GM12878 (cell line): ENCODE results near the gene GOLT1B. TPM values are rescaled to one million over a fixed set of nuclear protein-coding genes. Genes with fewer than 3 reads are reported as not detected.

Source experiments
- ATAC-seq: fragments of 200-7000 bp; cut with Tn5 transposase; 3 replicates; pipeline ENCODE4 v1.9.1; 2020; ENCODE audit warnings: mild to moderate bottlenecking, moderate library complexity
- BruUV-seq: library from RNA; stranded (reverse); fragments of 400-500 nt; replicated peaks from 2 replicates; lab custom pipeline; 2021; lab: Mats Ljungman, UMichigan
- CTCF ChIA-PET: fragments of 300-600 bp; sonication (Branson Sonifier 250); formaldehyde crosslinking; extraction: SDS; loops from one replicate; lab custom pipeline; 2021; ENCODE audit warnings: inconsistent platforms; lab: Yijun Ruan, JAX
- POLR2A ChIA-PET: fragments of 350-600 bp; formaldehyde crosslinking; extraction: SDS; loops from one replicate; lab custom pipeline; 2021; ENCODE audit warnings: inconsistent platforms; lab: Charles Lee
- RAD21 ChIA-PET: fragments of 300-600 bp; sonication (Branson Sonifier 250); formaldehyde crosslinking; loops from one replicate; lab custom pipeline; 2023; ENCODE audit warnings: antibody characterized with exemption; ENCODE audit not compliant: unreplicated experiment; lab: Charles Lee
- SMC1A ChIA-PET: fragments of 300-600 bp; sonication (Branson Sonifier 250); formaldehyde crosslinking; loops from one replicate; lab custom pipeline; 2023; ENCODE audit not compliant: unreplicated experiment, uncharacterized antibody; lab: Charles Lee
- DNase-seq: peaks from one replicate; pipeline ENCODE4 v3.0.0-alpha.2; 2011; ENCODE audit warnings: low read depth, low spot score
- FAIRE-seq: peaks from 3 replicates; lab custom pipeline; 2011; peaks lifted over from hg19 to GRCh38; lab: Jason Lieb, UNC
- H2AFZ ChIP-seq: 2 replicates; pipeline ENCODE4 v1.6.0; 2011; ENCODE audit warnings: low read depth, low read length, control low read depth; ENCODE audit not compliant: control insufficient read depth
- H3K27ac ChIP-seq: 2 replicates; pipeline ENCODE4 v1.5.1; 2011; ENCODE audit warnings: control low read depth; ENCODE audit not compliant: control insufficient read depth, insufficient read depth
- H3K27me3 ChIP-seq, 2 experiments: replicated peaks in 1 of 2; 2 replicates each; pipeline versions ENCODE4 v1.6.0 to v1.6.1; 2011; ENCODE audit warnings: low read length in 1 of 2; ENCODE audit not compliant: control insufficient read depth in 2 of 2, insufficient read depth in 2 of 2
- H3K36me3 ChIP-seq, 2 experiments: 2 replicates each; pipeline ENCODE4 v1.5.1; 2011; ENCODE audit warnings: low read length in 1 of 2; ENCODE audit not compliant: control insufficient read depth in 2 of 2, insufficient read depth in 2 of 2
- H3K4me1 ChIP-seq: 2 replicates; pipeline ENCODE4 v1.6.1; 2011; ENCODE audit warnings: mild to moderate bottlenecking, low read length, moderate library complexity, mixed read lengths; ENCODE audit not compliant: control insufficient read depth, insufficient read depth
- H3K4me2 ChIP-seq: 2 replicates; pipeline ENCODE4 v1.6.0; 2011; ENCODE audit warnings: control low read depth; ENCODE audit not compliant: control insufficient read depth, insufficient read depth
- H3K4me3 ChIP-seq: fragments of 200-600 bp; sonication (generic); 2 replicates; pipeline ENCODE4 v1.5.1; 2016
- H3K79me2 ChIP-seq: 2 replicates; pipeline ENCODE4 v1.6.0; 2011; ENCODE audit warnings: low read length; ENCODE audit not compliant: control insufficient read depth, insufficient read depth
- H3K9ac ChIP-seq: 2 replicates; pipeline ENCODE4 v1.8.0; 2011; ENCODE audit warnings: low read length, control low read depth, mixed read lengths; ENCODE audit not compliant: control insufficient read depth, insufficient read depth
- H3K9me3 ChIP-seq: replicated peaks from 3 replicates; pipeline ENCODE4 v1.5.1; 2011; ENCODE audit warnings: mild to moderate bottlenecking, low read length; ENCODE audit not compliant: control insufficient read depth, insufficient read depth
- H4K20me1 ChIP-seq: 2 replicates; pipeline ENCODE4 v1.6.0; 2011; ENCODE audit not compliant: control insufficient read depth, insufficient read depth
- BCL11A ChIP-seq: IDR thresholded peaks from 2 replicates; pipeline ENCODE4 v1.6.1; 2011; ENCODE audit warnings: low read depth, low read length
- CBX5 ChIP-seq: sonication (generic); IDR thresholded peaks from 2 replicates; pipeline ENCODE4 v1.6.1; 2016; ENCODE audit warnings: low read depth, moderate library complexity, mild to moderate bottlenecking, inconsistent platforms
- CHD1 ChIP-seq: IDR thresholded peaks from 2 replicates; pipeline ENCODE4 v1.6.1; 2012; ENCODE audit warnings: low read depth, low read length, improper control_type of control experiment
- ESRRA ChIP-seq: IDR thresholded peaks from 2 replicates; pipeline ENCODE4 v1.6.1; 2012; ENCODE audit warnings: mild to moderate bottlenecking, low read length, improper control_type of control experiment
- GATAD2B ChIP-seq: fragments of 450-650 bp; conservative IDR thresholded peaks from 2 replicates; pipeline ENCODE4 v1.6.1; 2017; ENCODE audit warnings: low read depth, mild to moderate bottlenecking, moderate library complexity
- IKZF1 ChIP-seq: fragments of 450-650 bp; conservative IDR thresholded peaks from 2 replicates; pipeline ENCODE4 v1.6.1; 2017; ENCODE audit warnings: antibody characterized with exemption, mild to moderate bottlenecking
- JUND ChIP-seq: IDR thresholded peaks from 2 replicates; pipeline ENCODE4 v1.6.1; 2012; ENCODE audit warnings: low read depth, mild to moderate bottlenecking, low read length, improper control_type of control experiment, moderate library complexity
- MXI1 ChIP-seq: fragments of 150-350 bp; IDR thresholded peaks from 2 replicates; pipeline ENCODE4 v1.6.1; 2011; ENCODE audit warnings: low read depth, mild to moderate bottlenecking, inconsistent platforms, low read length, improper control_type of control experiment
- MYB ChIP-seq: fragments of 150-350 bp; IDR thresholded peaks from 2 replicates; pipeline ENCODE4 v1.6.1; 2014; ENCODE audit warnings: mild to moderate bottlenecking, low read depth, low read length, borderline replicate concordance
- NR2F1 ChIP-seq: fragments of 450-650 bp; conservative IDR thresholded peaks from 2 replicates; pipeline ENCODE4 v1.6.1; 2017; ENCODE audit warnings: mild to moderate bottlenecking
- PAX5 ChIP-seq: IDR thresholded peaks from 2 replicates; pipeline ENCODE4 v1.6.1; 2011; ENCODE audit warnings: low read depth, low read length, borderline replicate concordance
- SIN3A ChIP-seq: IDR thresholded peaks from 2 replicates; pipeline ENCODE4 v1.6.1; 2012; ENCODE audit warnings: low read depth, low read length, improper control_type of control experiment
- TCF12 ChIP-seq: IDR thresholded peaks from 2 replicates; pipeline ENCODE4 v1.6.1; 2011; ENCODE audit warnings: low read depth, mild to moderate bottlenecking, low read length
- ZNF274 ChIP-seq: IDR thresholded peaks from one replicate; pipeline ENCODE4 v1.8.0; 2011; ENCODE audit not compliant: insufficient read length, insufficient read depth
- WGBS: methylation state at CpG from one replicate; pipeline ENCODE4 v1.1.6; 2016; ENCODE audit warnings: low lambda C conversion rate; ENCODE audit not compliant: insufficient replicate concordance, insufficient coverage; ENCODE audit errors: missing lambda C conversion rate; 5-methylcytosine and 5-hydroxymethylcytosine counted together
- in situ Hi-C: fragments of 300-500 bp; cut with MboI; formaldehyde crosslinking; loops from 9 replicates; pipeline ENCODE4 v1.14.3; 2018; ENCODE audit warnings: mixed read lengths
- intact Hi-C: fragments of 100-400 bp; cut with micrococcal nuclease; formaldehyde crosslinking; loops from one replicate; pipeline ENCODE4 v1.14.2; 2022; ENCODE audit not compliant: unreplicated experiment
- polyA plus RNA-seq, 11 experiments: library from polyadenylated mRNA; depleted of rRNA in 4 of 11; unstranded in 6 of 11; stranded (reverse) in 5 of 11; fragments of >200 nt; fragmentation: Nextera tagmentation in 4 of 11; fragmentation: Illumina TruSeq in 1 of 11; extraction: Ambion mirVana in 4 of 11; extraction: Trizol in 1 of 11; gene quantifications; 1 replicate in 1 of 11; 2 replicates in 10 of 11; pipeline versions ENCODE4 v1.2.1 to v1.2.3, GENCODE V29; 2011 to 2016; ENCODE audit warnings: inconsistent platforms in 2 of 11, missing spikeins in 2 of 11, low read depth in 1 of 11
- total RNA-seq, 4 experiments: library from RNA; depleted of rRNA in 3 of 4; stranded (reverse); fragments of >200 nt in 3 of 4; fragmentation: Illumina TruSeq in 1 of 4; extraction: Trizol in 1 of 4; gene quantifications; 2 replicates each; pipeline versions ENCODE4 v1.2.1 to v1.2.3, GENCODE V29; 2013 to 2021

Gene GOLT1B
- total and polyA plus RNA-seq, 10 of the 15 experiments (the other 5 are each of a cell fraction or from before 2014, with no cell fraction given) = 18.3 to 77.4 (median 32.9) TPM

DNA sequence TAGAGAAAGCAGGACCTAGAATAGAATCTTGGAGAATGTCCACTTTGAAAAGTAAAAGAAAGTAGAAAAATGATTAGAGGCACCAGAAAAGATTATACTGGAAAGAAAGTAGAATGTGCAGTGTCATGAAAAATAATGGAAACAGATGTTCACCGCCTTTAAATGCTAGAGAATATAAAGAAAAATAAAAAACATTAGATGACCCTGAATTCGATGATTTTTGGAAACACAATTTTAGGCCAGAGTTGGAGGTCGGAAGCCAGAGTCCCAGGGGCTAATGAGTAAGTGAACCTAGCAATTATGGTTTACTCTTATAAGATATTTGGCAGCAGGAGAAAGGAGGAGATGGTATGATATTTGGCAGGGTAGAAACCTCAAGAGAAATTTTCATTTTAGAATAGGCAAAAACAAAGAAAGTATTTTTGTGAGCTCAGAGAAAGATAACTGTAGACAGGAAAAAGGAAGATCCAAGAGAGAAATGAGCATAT lies 65.4 kb downstream of the GOLT1B start:
- CTCF ChIA-PET = interaction anchor here (0.7 kb wide), 1 partner anchor 112 kb away, joined by 3 read pairs; no protein-coding TSS in a partner anchor
- Histone ChIP-seq H3K9ac (no peak overlapping the region), H3K79me2 (no peaks in the 10 kb centered on the region), H3K36me3 (no peaks in the 10 kb centered on the region), H2AFZ (no peak overlapping the region), H3K4me3 (no peak overlapping the region), H3K4me2 (no peak overlapping the region), H3K27me3 (no peaks in the 10 kb centered on the region), H3K9me3 (no peaks in the 10 kb centered on the region), H4K20me1 (no peaks in the 10 kb centered on the region), H3K4me1 (no peaks in the 10 kb centered on the region), H3K27ac (no peak overlapping the region)
- SMC1A ChIA-PET = no interaction called here
- POLR2A ChIA-PET = no interaction called here
- DNase-seq (no peak), ATAC-seq (no peak), FAIRE-seq (no peak)
- no TSS peak for BruUV-seq
- WGBS = 32% methylated on average over 3 of the region's 3 CpGs
- intact Hi-C loops (no loop called here), in situ Hi-C loops (no loop called here)
- no peak for TF ChIP-seq ZNF274
- no peak for TF ChIP-seq BCL11A
- no peak for TF ChIP-seq CHD1
- no peak for TF ChIP-seq CBX5
- TF ChIP-seq MYB = no peak
- no peak for TF ChIP-seq IKZF1
- no peak for TF ChIP-seq GATAD2B
- TF ChIP-seq SIN3A = no peak
- TF ChIP-seq TCF12 = no peak
- no peak for TF ChIP-seq NR2F1
- no peak for TF ChIP-seq JUND
- no peak for TF ChIP-seq ESRRA
- no peak for TF ChIP-seq PAX5
- no peak for TF ChIP-seq MXI1
- RAD21 ChIA-PET = no interaction called here

Other genes starting within 250 kb of the GOLT1B start
- not detected in 2 replicates for gene SLCO1A2, start 166.9 kb upstream of the GOLT1B start, total RNA-seq (2014; rRNA removed)
- gene SLCO1A2, start 166.9 kb upstream of the GOLT1B start, total RNA-seq (2014; rRNA removed; fragmentation: Illumina TruSeq; extraction: Trizol) = not detected in 2 replicates
- gene SLCO1A2, start 166.9 kb upstream of the GOLT1B start, total RNA-seq (2021) = not detected in 2 replicates
- gene SLCO1A2, start 166.9 kb upstream of the GOLT1B start, polyA plus RNA-seq (2011; rRNA removed) = 0.03 TPM in 1 of 2 replicates, not detected in the other
- not detected in 2 replicates for gene SLCO1A2, start 166.9 kb upstream of the GOLT1B start, polyA plus RNA-seq (2014; fragmentation: Illumina TruSeq; extraction: Trizol)
- not detected for gene SLCO1A2, start 166.9 kb upstream of the GOLT1B start, polyA plus RNA-seq (2014; fragmentation: Nextera tagmentation; extraction: Ambion mirVana)
- gene SLCO1A2, start 166.9 kb upstream of the GOLT1B start, polyA plus RNA-seq (2014; rRNA removed) = not detected in 2 replicates
- gene SLCO1A2, start 166.9 kb upstream of the GOLT1B start, polyA plus RNA-seq (2016; fragmentation: Nextera tagmentation; extraction: Ambion mirVana) = not detected
- not detected in 2 replicates for gene IAPP, start 128.9 kb upstream of the GOLT1B start, total RNA-seq (2014; rRNA removed)
- not detected in 2 replicates for gene IAPP, start 128.9 kb upstream of the GOLT1B start, total RNA-seq (2014; rRNA removed; fragmentation: Illumina TruSeq; extraction: Trizol)
- not detected in 2 replicates for gene IAPP, start 128.9 kb upstream of the GOLT1B start, total RNA-seq (2021)
- gene IAPP, start 128.9 kb upstream of the GOLT1B start, polyA plus RNA-seq (2011; rRNA removed) = not detected in 2 replicates
- gene IAPP, start 128.9 kb upstream of the GOLT1B start, polyA plus RNA-seq (2014; fragmentation: Illumina TruSeq; extraction: Trizol) = not detected in 2 replicates
- not detected for gene IAPP, start 128.9 kb upstream of the GOLT1B start, polyA plus RNA-seq (2014; fragmentation: Nextera tagmentation; extraction: Ambion mirVana)
- not detected in 2 replicates for gene IAPP, start 128.9 kb upstream of the GOLT1B start, polyA plus RNA-seq (2014; rRNA removed)
- not detected for gene IAPP, start 128.9 kb upstream of the GOLT1B start, polyA plus RNA-seq (2016; fragmentation: Nextera tagmentation; extraction: Ambion mirVana)
- gene PYROXD1, start 64.1 kb upstream of the GOLT1B start, total RNA-seq (2014; rRNA removed) = 11.0 and 15.3 TPM in 2 replicates
- 16.3 and 18.2 TPM in 2 replicates for gene PYROXD1, start 64.1 kb upstream of the GOLT1B start, total RNA-seq (2014; rRNA removed; fragmentation: Illumina TruSeq; extraction: Trizol)
- 18.6 and 20.1 TPM in 2 replicates for gene PYROXD1, start 64.1 kb upstream of the GOLT1B start, total RNA-seq (2021)
- gene PYROXD1, start 64.1 kb upstream of the GOLT1B start, polyA plus RNA-seq (2011; rRNA removed) = 22.4 and 38.2 TPM in 2 replicates
- gene PYROXD1, start 64.1 kb upstream of the GOLT1B start, polyA plus RNA-seq (2014; fragmentation: Illumina TruSeq; extraction: Trizol) = 19.1 and 22.9 TPM in 2 replicates
- gene PYROXD1, start 64.1 kb upstream of the GOLT1B start, polyA plus RNA-seq (2014; fragmentation: Nextera tagmentation; extraction: Ambion mirVana) = 10 to 100 TPM; 11.6 to 18.0 TPM
- 11.9 and 13.5 TPM in 2 replicates for gene PYROXD1, start 64.1 kb upstream of the GOLT1B start, polyA plus RNA-seq (2014; rRNA removed)
- 10 to 100 TPM; 26.8 to 28.3 TPM for gene PYROXD1, start 64.1 kb upstream of the GOLT1B start, polyA plus RNA-seq (2016; fragmentation: Nextera tagmentation; extraction: Ambion mirVana)
- gene RECQL, start 154 bp upstream of the GOLT1B start, total RNA-seq (2014; rRNA removed) = 60.2 and 71.2 TPM in 2 replicates
- 112 and 113 TPM in 2 replicates for gene RECQL, start 154 bp upstream of the GOLT1B start, total RNA-seq (2014; rRNA removed; fragmentation: Illumina TruSeq; extraction: Trizol)
- 64.2 and 65.2 TPM in 2 replicates for gene RECQL, start 154 bp upstream of the GOLT1B start, total RNA-seq (2021)
- 47.4 and 74.2 TPM in 2 replicates for gene RECQL, start 154 bp upstream of the GOLT1B start, polyA plus RNA-seq (2011; rRNA removed)
- 88.6 and 104 TPM in 2 replicates for gene RECQL, start 154 bp upstream of the GOLT1B start, polyA plus RNA-seq (2014; fragmentation: Illumina TruSeq; extraction: Trizol)
- gene RECQL, start 154 bp upstream of the GOLT1B start, polyA plus RNA-seq (2014; fragmentation: Nextera tagmentation; extraction: Ambion mirVana) = 10 to 100 TPM; 59.4 to 76.5 TPM
- gene RECQL, start 154 bp upstream of the GOLT1B start, polyA plus RNA-seq (2014; rRNA removed) = 42.9 and 54.0 TPM in 2 replicates
- 100 to 1,000 TPM; 120 to 130 TPM for gene RECQL, start 154 bp upstream of the GOLT1B start, polyA plus RNA-seq (2016; fragmentation: Nextera tagmentation; extraction: Ambion mirVana)
- not detected in 2 replicates for gene SPX, start 24.5 kb downstream of the GOLT1B start, total RNA-seq (2014; rRNA removed)
- not detected in 2 replicates for gene SPX, start 24.5 kb downstream of the GOLT1B start, total RNA-seq (2014; rRNA removed; fragmentation: Illumina TruSeq; extraction: Trizol)
- 0.11 TPM in 1 of 2 replicates, not detected in the other for gene SPX, start 24.5 kb downstream of the GOLT1B start, total RNA-seq (2021)
- gene SPX, start 24.5 kb downstream of the GOLT1B start, polyA plus RNA-seq (2011; rRNA removed) = 0.05 and 0.12 TPM in 2 replicates
- gene SPX, start 24.5 kb downstream of the GOLT1B start, polyA plus RNA-seq (2014; fragmentation: Illumina TruSeq; extraction: Trizol) = not detected in 2 replicates
- under 1 TPM in 1 of 2 experiments, not detected in 1; 0.05 TPM for gene SPX, start 24.5 kb downstream of the GOLT1B start, polyA plus RNA-seq (2014; fragmentation: Nextera tagmentation; extraction: Ambion mirVana)
- gene SPX, start 24.5 kb downstream of the GOLT1B start, polyA plus RNA-seq (2014; rRNA removed) = not detected in 2 replicates
- gene SPX, start 24.5 kb downstream of the GOLT1B start, polyA plus RNA-seq (2016; fragmentation: Nextera tagmentation; extraction: Ambion mirVana) = not detected
- gene GYS2, start 103.1 kb downstream of the GOLT1B start, total RNA-seq (2014; rRNA removed) = not detected in 2 replicates
- not detected in 2 replicates for gene GYS2, start 103.1 kb downstream of the GOLT1B start, total RNA-seq (2014; rRNA removed; fragmentation: Illumina TruSeq; extraction: Trizol)
- gene GYS2, start 103.1 kb downstream of the GOLT1B start, total RNA-seq (2021) = not detected in 2 replicates
- gene GYS2, start 103.1 kb downstream of the GOLT1B start, polyA plus RNA-seq (2011; rRNA removed) = not detected in 2 replicates
- gene GYS2, start 103.1 kb downstream of the GOLT1B start, polyA plus RNA-seq (2014; fragmentation: Illumina TruSeq; extraction: Trizol) = not detected in 2 replicates
- not detected for gene GYS2, start 103.1 kb downstream of the GOLT1B start, polyA plus RNA-seq (2014; fragmentation: Nextera tagmentation; extraction: Ambion mirVana)
- gene GYS2, start 103.1 kb downstream of the GOLT1B start, polyA plus RNA-seq (2014; rRNA removed) = not detected in 2 replicates
- not detected for gene GYS2, start 103.1 kb downstream of the GOLT1B start, polyA plus RNA-seq (2016; fragmentation: Nextera tagmentation; extraction: Ambion mirVana)
- 800 and 1,059 TPM in 2 replicates for gene LDHB, start 156.1 kb downstream of the GOLT1B start, total RNA-seq (2014; rRNA removed)
- gene LDHB, start 156.1 kb downstream of the GOLT1B start, total RNA-seq (2014; rRNA removed; fragmentation: Illumina TruSeq; extraction: Trizol) = 1,225 and 1,228 TPM in 2 replicates
- gene LDHB, start 156.1 kb downstream of the GOLT1B start, total RNA-seq (2021) = 1,270 and 1,289 TPM in 2 replicates
- gene LDHB, start 156.1 kb downstream of the GOLT1B start, polyA plus RNA-seq (2011; rRNA removed) = 1,442 and 2,024 TPM in 2 replicates
- gene LDHB, start 156.1 kb downstream of the GOLT1B start, polyA plus RNA-seq (2014; fragmentation: Illumina TruSeq; extraction: Trizol) = 1,254 and 1,609 TPM in 2 replicates
- gene LDHB, start 156.1 kb downstream of the GOLT1B start, polyA plus RNA-seq (2014; fragmentation: Nextera tagmentation; extraction: Ambion mirVana) = 1,000 to 10,000 TPM; 3,645 to 3,692 TPM
- gene LDHB, start 156.1 kb downstream of the GOLT1B start, polyA plus RNA-seq (2014; rRNA removed) = 902 and 986 TPM in 2 replicates
- gene LDHB, start 156.1 kb downstream of the GOLT1B start, polyA plus RNA-seq (2016; fragmentation: Nextera tagmentation; extraction: Ambion mirVana) = 1,000 to 10,000 TPM; 1,711 to 1,747 TPM